Esophagus squamous epithelium (tissue), 5 donors: ENCODE results near the gene HEPACAM2. TPM values are rescaled to one million over a fixed set of nuclear protein-coding genes. Genes with fewer than 3 reads are reported as not detected.

Source experiments
- DNase-seq: peaks from one replicate; lab custom pipeline; 2025; lab: John Stamatoyannopoulos, UW
- H3K27ac ChIP-seq, 4 donors: fragments of 200-600 bp; sonication (generic); one replicate each; pipeline ENCODE4 v1.5.1; 2016 to 2019; ENCODE audit warnings: mild to moderate bottlenecking in 1 of 4
- H3K27me3 ChIP-seq, 4 donors: fragments of 200-600 bp; sonication (generic); 1 replicate in 3 of 4; 2 replicates in 1 of 4; pipeline versions ENCODE4 v1.5.1 to v1.6.0; 2017 to 2021; ENCODE audit warnings: antibody characterized with exemption in 1 of 4
- H3K36me3 ChIP-seq, 3 donors: fragments of 200-600 bp; sonication (generic); one replicate each; pipeline ENCODE4 v1.5.1; 2016 to 2019
- H3K4me1 ChIP-seq, 3 donors: fragments of 200-600 bp; sonication (generic); one replicate each; pipeline ENCODE4 v1.5.1; 2017 to 2019
- H3K4me3 ChIP-seq, 4 donors: fragments of 200-600 bp; sonication (generic); 1 replicate in 3 of 4; 2 replicates in 1 of 4; pipeline ENCODE4 v1.5.1; 2016 to 2019; ENCODE audit warnings: mild to moderate bottlenecking in 2 of 4, moderate library complexity in 1 of 4
- H3K9me3 ChIP-seq, 3 donors: fragments of 200-600 bp; sonication (generic); one replicate each; pipeline ENCODE4 v1.5.1; 2016 to 2019
- CTCF ChIP-seq, 6 experiments: fragments of 450-650 bp in 4 of 6; fragments of 200-600 bp in 2 of 6; sonication (generic) in 2 of 6; IDR thresholded peaks; one replicate each; pipeline ENCODE4 v1.5.1; 2016 to 2019; ENCODE audit warnings: antibody characterized with exemption in 6 of 6, mild to moderate bottlenecking in 4 of 6, moderate library complexity in 4 of 6
- POLR2A ChIP-seq, 4 donors: fragments of 450-650 bp; IDR thresholded peaks; one replicate each; pipeline ENCODE4 v1.6.1; 2017; ENCODE audit warnings: antibody characterized with exemption in 4 of 4, mild to moderate bottlenecking in 4 of 4, moderate library complexity in 3 of 4
- WGBS, 2 donors: methylation state at CpG; one replicate each; pipeline ENCODE4 v1.1.5; 2018; 5-methylcytosine and 5-hydroxymethylcytosine counted together
- intact Hi-C: fragments of 100-400 bp; cut with DNase I; formaldehyde crosslinking; loops from one replicate; pipeline ENCODE4 v1.15.0; 2022
- total RNA-seq, 4 donors: library from RNA; depleted of rRNA; stranded (reverse); fragments of >200 nt; gene quantifications; one replicate each; pipeline ENCODE4 v1.1.0, GENCODE V29; 2016
- donor health status: DM: yes; HTN: yes; CAD: no.

The HEPACAM2 gene
- not detected for total RNA-seq

DNA sequence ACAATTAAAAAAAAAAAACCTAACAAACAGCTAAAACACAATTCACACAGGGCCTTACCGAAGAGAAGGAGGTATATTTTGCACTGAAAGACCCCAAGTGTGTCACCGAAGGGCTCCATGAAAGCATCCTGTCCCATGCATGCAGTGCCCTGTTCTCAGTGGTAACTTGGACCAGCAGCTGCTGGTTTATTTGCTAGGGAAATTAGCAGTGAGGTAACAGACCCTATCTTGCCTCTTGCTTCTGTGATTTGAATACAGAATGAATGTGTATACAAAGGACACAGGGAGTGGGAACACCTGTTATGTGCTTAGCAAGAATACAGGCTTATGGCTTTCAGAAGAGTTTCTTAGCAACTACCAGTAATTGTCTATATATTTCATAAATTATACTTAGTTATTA is at the start of gene HEPACAM2:
HEPACAM2 (minus strand) TSS at position 160 of the 400 bp plus-strand sequence.
- no peak within 1 kb of the TSS for H3K27ac ChIP-seq
- H3K9me3 ChIP-seq = no peaks in the 10 kb centered on the region
- H3K27me3 ChIP-seq = no peaks in the 10 kb centered on the region
- peaks cover 0 to 3% (median 0%) of the 10 kb centered on the region in 3 donors for H3K4me1 ChIP-seq
- TF ChIP-seq POLR2A (IDR thresholded peaks at IDR 0.05) (no peak), CTCF (IDR thresholded peaks at IDR 0.05) (no peak)
- H3K4me3 ChIP-seq = no peak within 1 kb of the TSS
- WGBS, 2 donors = 49 to 51% methylated on average over 2 of the region's 2 CpGs
- no peaks in the 10 kb centered on the region for H3K36me3 ChIP-seq
- no peak for DNase-seq
- intact Hi-C loops = no loop called here

DNA sequence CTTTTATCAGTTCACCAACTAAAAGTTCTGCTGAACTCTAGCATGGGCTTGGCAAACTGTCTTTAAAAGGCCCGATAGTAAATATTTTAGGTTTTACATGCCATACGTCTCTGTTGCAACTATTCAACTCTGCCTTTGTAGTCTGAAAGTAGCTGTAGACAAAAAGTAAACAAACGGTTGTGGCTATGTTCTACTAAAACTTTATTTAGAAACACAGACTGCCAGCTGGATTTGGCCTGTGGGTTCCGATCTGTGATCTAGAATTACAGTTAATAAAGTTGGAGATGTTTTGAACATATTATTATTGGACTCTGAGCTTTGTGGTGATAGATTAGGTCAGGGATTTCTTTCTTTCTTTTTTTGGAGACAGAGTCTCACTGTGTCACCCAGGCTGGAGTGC is 39.0 kb upstream of the HEPACAM2 start:
- intact Hi-C loops = no loop called here
- no peaks in the 10 kb centered on the region for H3K9me3 ChIP-seq
- 72 to 81% methylated on average over 4 of the region's 4 CpGs for WGBS, 2 donors
- H3K4me3 ChIP-seq = no peak overlapping the region
- H3K27me3 ChIP-seq = no peaks in the 10 kb centered on the region
- no peaks in the 10 kb centered on the region for H3K4me1 ChIP-seq
- H3K36me3 ChIP-seq = peaks cover 0 to 56% (median 0%) of the 10 kb centered on the region in 3 donors
- no peak for TF ChIP-seq CTCF (IDR thresholded peaks at IDR 0.05)
- TF ChIP-seq POLR2A (IDR thresholded peaks at IDR 0.05) = no peak
- DNase-seq = no peak
- no peak overlapping the region for H3K27ac ChIP-seq

- Histone ChIP-seq H3K27me3 (no peaks in the 10 kb centered on the region), H3K9me3 (no peaks in the 10 kb centered on the region), H3K36me3 (peaks cover 0 to 63% (median 0%) of the 10 kb centered on the region in 3 donors), H3K4me1 (no peaks in the 10 kb centered on the region), H3K4me3 (no peak overlapping the region), H3K27ac (no peak overlapping the region)
- intact Hi-C loops = no loop called here
- no peak for DNase-seq
- TF ChIP-seq POLR2A (IDR thresholded peaks at IDR 0.05) = no peak
- TF ChIP-seq CTCF (IDR thresholded peaks at IDR 0.05) = no peak
- WGBS, 2 donors = 95 to 100% methylated on average over 1 of the region's 1 CpG
These were observed 36.3 kb upstream of the HEPACAM2 start for GRCh38 chr7:93262535-93262934.

DNA sequence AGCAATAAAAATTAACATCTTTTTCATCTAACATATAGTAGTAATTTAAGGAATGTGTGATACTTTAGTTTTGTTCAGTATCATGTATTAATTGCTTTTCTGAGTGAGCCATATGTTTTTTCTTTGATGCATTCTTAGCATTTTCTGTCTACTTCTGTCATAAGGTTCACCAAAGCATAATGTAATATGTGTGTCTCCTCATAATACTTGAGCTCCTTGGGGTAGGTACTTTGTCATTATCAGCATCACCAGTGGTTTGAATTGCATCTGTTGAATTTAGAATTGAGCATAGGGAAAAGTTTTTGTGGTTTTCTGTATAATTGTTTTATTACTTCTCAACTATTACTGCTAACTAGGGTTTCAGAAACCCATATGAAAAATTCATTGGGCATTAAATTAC is 32.4 kb upstream of the HEPACAM2 start:
- Histone ChIP-seq H3K4me1 (no peaks in the 10 kb centered on the region), H3K9me3 (no peaks in the 10 kb centered on the region), H3K27ac (no peak overlapping the region), H3K4me3 (no peak overlapping the region), H3K27me3 (no peaks in the 10 kb centered on the region), H3K36me3 (peaks cover 0 to 63% (median 0%) of the 10 kb centered on the region in 3 donors)
- no peak for TF ChIP-seq POLR2A (IDR thresholded peaks at IDR 0.05)
- TF ChIP-seq CTCF (IDR thresholded peaks at IDR 0.05) = no peak
- DNase-seq = no peak
- intact Hi-C loops = no loop called here

- Histone ChIP-seq H3K9me3 (no peaks in the 10 kb centered on the region), H3K27ac (no peak overlapping the region), H3K4me3 (no peak overlapping the region), H3K36me3 (peaks cover 0 to 13% (median 0%) of the 10 kb centered on the region in 3 donors), H3K4me1 (peaks cover 0 to 6% (median 0%) of the 10 kb centered on the region in 3 donors), H3K27me3 (no peaks in the 10 kb centered on the region)
- TF ChIP-seq POLR2A (IDR thresholded peaks at IDR 0.05) (no peak), CTCF (IDR thresholded peaks at IDR 0.05) (no peak)
- intact Hi-C loops = no loop called here
- 68 to 82% methylated on average over 5 of the region's 5 CpGs for WGBS, 2 donors
- DNase-seq = no peak
These were observed 23.4 kb upstream of the HEPACAM2 start for GRCh38 chr7:93249491-93250148.
